Measurements from ENCODE around the gene CPNE2.
"Not testable (repeated sequence)": the region's sequence is repeated elsewhere in the genome, so short reads cannot be mapped to it uniquely, and the experiment has no call there.

CPNE2 gene

GRCh38 chr16:57185945-57186871, 93.8 kb downstream of the CPNE2 start, which contains the start of the genes PSME3IP1 and RSPRY1:
Gene PSME3IP1, minus strand, starts transcription at chr16:57186039. Its CDS starts 12,185 bp downstream, at chr16:57173854.
Gene RSPRY1, plus strand, starts transcription at chr16:57186329. Its CDS starts 18,330 bp downstream, at chr16:57204659.
- Histone ChIP-seq H3K4me3 (ENCODE audit: severe bottlenecking) (peak within 1 kb of the TSS; percentile 79), H3K27ac (ENCODE audit: poor library complexity, severe bottlenecking) (peak within 1 kb of the TSS; percentile 84), H3K4me1 (ENCODE audit: insufficient read depth, poor library complexity, severe bottlenecking) (peaks cover 20% of the 10 kb centered on the region), H3K9me3 (ENCODE audit: severe bottlenecking) (no peaks in the 10 kb centered on the region), H3K36me3 (ENCODE audit: low read depth) (peaks cover 5% of the 10 kb centered on the region; the same call in 1 of the 2 replicates), H3K27me3 (ENCODE audit: insufficient read depth, poor library complexity, severe bottlenecking) (no peaks in the 10 kb centered on the region)
- no peak for TF ChIP-seq CTCF (IDR thresholded peaks at IDR 0.05; ENCODE audit: poor library complexity, severe bottlenecking)
- peak; percentile 98 for DNase-seq (ENCODE audit: low spot score)
- ATAC-seq (ENCODE audit: low read depth): peak; percentile 92

- ATAC-seq (ENCODE audit: low read depth): peak; percentile 8; the same call in 2 of the 3 replicates
- no peak for TF ChIP-seq CTCF (IDR thresholded peaks at IDR 0.05; ENCODE audit: poor library complexity, severe bottlenecking)
- peaks cover 29% of the 10 kb centered on the region for H3K4me1 ChIP-seq (ENCODE audit: insufficient read depth, poor library complexity, severe bottlenecking)
- H3K27ac ChIP-seq (ENCODE audit: poor library complexity, severe bottlenecking): peak overlapping the region; percentile 84
- H3K4me3 ChIP-seq (ENCODE audit: severe bottlenecking): peak overlapping the region; percentile 65
- DNase-seq (ENCODE audit: low spot score): no peak
- H3K27me3 ChIP-seq (ENCODE audit: insufficient read depth, poor library complexity, severe bottlenecking): no peaks in the 10 kb centered on the region
- peaks cover 9% of the 10 kb centered on the region for H3K36me3 ChIP-seq (ENCODE audit: low read depth)
- no peaks in the 10 kb centered on the region for H3K9me3 ChIP-seq (ENCODE audit: severe bottlenecking)
Observed at GRCh38 chr16:57186872-57187854, 94.8 kb downstream of the CPNE2 start.

GRCh38 chr16:57187902-57188710, 95.7 kb downstream of the CPNE2 start:
- H3K36me3 ChIP-seq (ENCODE audit: low read depth); ATAC-seq (ENCODE audit: low read depth); H3K27me3 ChIP-seq (ENCODE audit: insufficient read depth, poor library complexity, severe bottlenecking); DNase-seq (ENCODE audit: low spot score); H3K9me3 ChIP-seq (ENCODE audit: severe bottlenecking): not testable (repeated sequence)
- Histone ChIP-seq H3K4me1 (ENCODE audit: insufficient read depth, poor library complexity, severe bottlenecking) (peaks cover 39% of the 10 kb centered on the region), H3K4me3 (ENCODE audit: severe bottlenecking) (peak overlapping the region; percentile 65), H3K27ac (ENCODE audit: poor library complexity, severe bottlenecking) (peak overlapping the region; percentile 84)

- Histone ChIP-seq H3K4me3 (ENCODE audit: severe bottlenecking) (no peak overlapping the region), H3K27ac (ENCODE audit: poor library complexity, severe bottlenecking) (peak overlapping the region; percentile 84), H3K36me3 (ENCODE audit: low read depth) (peaks cover 9% of the 10 kb centered on the region), H3K9me3 (ENCODE audit: severe bottlenecking) (no peaks in the 10 kb centered on the region), H3K27me3 (ENCODE audit: insufficient read depth, poor library complexity, severe bottlenecking) (no peaks in the 10 kb centered on the region), H3K4me1 (ENCODE audit: insufficient read depth, poor library complexity, severe bottlenecking) (peaks cover 43% of the 10 kb centered on the region)
- TF ChIP-seq CTCF (IDR thresholded peaks at IDR 0.05; ENCODE audit: poor library complexity, severe bottlenecking): no peak
- ATAC-seq (ENCODE audit: low read depth): no peak
- DNase-seq (ENCODE audit: low spot score): no peak
Observed at GRCh38 chr16:57188711-57189002, 96.3 kb downstream of the CPNE2 start.

GRCh38 chr16:57189527-57189926, 97.1 kb downstream of the CPNE2 start:
- not testable (repeated sequence) for H3K36me3 ChIP-seq (ENCODE audit: low read depth); ATAC-seq (ENCODE audit: low read depth); H3K9me3 ChIP-seq (ENCODE audit: severe bottlenecking); H3K4me3 ChIP-seq (ENCODE audit: severe bottlenecking); H3K27me3 ChIP-seq (ENCODE audit: insufficient read depth, poor library complexity, severe bottlenecking); DNase-seq (ENCODE audit: low spot score); H3K27ac ChIP-seq (ENCODE audit: poor library complexity, severe bottlenecking)
- H3K4me1 ChIP-seq (ENCODE audit: insufficient read depth, poor library complexity, severe bottlenecking): peaks cover 47% of the 10 kb centered on the region
